VCaP (cell line): ENCODE data around the gene NOL9.

Source experiments
- H3K27ac ChIP-seq: fragments of 450-650 bp; 2 replicates; pipeline ENCODE4 v1.5.1; 2017
- CTCF ChIP-seq: fragments of 450-650 bp; conservative IDR thresholded peaks from 2 replicates; pipeline ENCODE4 v1.5.1; 2017; ENCODE audit warnings: mild to moderate bottlenecking, moderate library complexity

NOL9 gene

GRCh38 chr1:6512908-6513280 lies 41.4 kb downstream of the NOL9 start:
- no peak for TF ChIP-seq CTCF
- H3K27ac ChIP-seq, result no peak overlapping the region

GRCh38 chr1:6512245-6512907 lies 41.9 kb downstream of the NOL9 start:
- H3K27ac ChIP-seq, result no peak overlapping the region
- no peak for TF ChIP-seq CTCF

GRCh38 chr1:6511561-6512244 lies 42.6 kb downstream of the NOL9 start:
- no peak overlapping the region for H3K27ac ChIP-seq
- TF ChIP-seq CTCF, result no peak

GRCh38 chr1:6511056-6511455 lies 43.3 kb downstream of the NOL9 start:
- no peak for TF ChIP-seq CTCF
- no peak overlapping the region for H3K27ac ChIP-seq

- TF ChIP-seq CTCF, result no peak
- H3K27ac ChIP-seq, result no peak overlapping the region
Measured at GRCh38 chr1:6510493-6510892, 43.8 kb downstream of the NOL9 start.

GRCh38 chr1:6509919-6510291 lies 44.4 kb downstream of the NOL9 start:
- no peak for TF ChIP-seq CTCF
- no peak overlapping the region for H3K27ac ChIP-seq

GRCh38 chr1:6509220-6509918 lies 44.9 kb downstream of the NOL9 start:
- H3K27ac ChIP-seq, result no peak overlapping the region
- no peak for TF ChIP-seq CTCF
